B cell (primary cell): ENCODE data around the gene CEP290. TPM values are rescaled to one million over a fixed set of nuclear protein-coding genes. Genes with fewer than 3 reads are reported as not detected.

Source experiments
- ATAC-seq: fragments of 200-7000 bp; cut with Tn5 transposase; one replicate; pipeline ENCODE4 v1.10.0; 2021; ENCODE audit warnings: low read depth, mild to moderate bottlenecking, moderate number of reproducible peaks, moderate library complexity
- CTCF ChIA-PET: fragments of 350-600 bp; sonication (Branson Sonifier 250); formaldehyde crosslinking; loops from one replicate; lab custom pipeline; 2021; ENCODE audit warnings: antibody characterized with exemption, inconsistent platforms; lab: Charles Lee
- POLR2A ChIA-PET: fragments of 350-600 bp; sonication (Branson Sonifier 250); formaldehyde crosslinking; loops from one replicate; lab custom pipeline; 2021; ENCODE audit warnings: antibody characterized with exemption; lab: Charles Lee
- DNase-seq: peaks from one replicate; pipeline ENCODE4 v3.0.0; 2013
- H2AFZ ChIP-seq: 2 replicates; pipeline ENCODE4 v1.6.1; 2012; ENCODE audit warnings: mild to moderate bottlenecking, low read depth, low read length; ENCODE audit not compliant: insufficient read depth, poor library complexity, severe bottlenecking
- H3K27ac ChIP-seq, 2 donors: 1 replicate in 1 of 2; 2 replicates in 1 of 2; pipeline ENCODE4 v1.5.1; 2012 to 2013; ENCODE audit warnings: low read length in 2 of 2, mild to moderate bottlenecking in 2 of 2, moderate library complexity in 1 of 2
- H3K27me3 ChIP-seq, 4 experiments: fragments of 200-600 bp in 1 of 4; sonication (generic) in 1 of 4; replicated peaks in 1 of 4; 1 replicate in 2 of 4; 2 replicates in 2 of 4; pipeline versions ENCODE4 v1.6.1 to v1.7.0; 2013 to 2016; ENCODE audit warnings: low read length in 3 of 4, mild to moderate bottlenecking in 2 of 4, mixed read lengths in 1 of 4, moderate library complexity in 1 of 4; ENCODE audit not compliant: insufficient read depth in 4 of 4, control insufficient read depth in 3 of 4; ENCODE audit errors: control extremely low read depth in 1 of 4
- H3K36me3 ChIP-seq, 2 experiments: replicated peaks in 1 of 2; 1 replicate in 1 of 2; 2 replicates in 1 of 2; pipeline versions ENCODE4 v1.6.1 to v1.7.1; 2013; ENCODE audit warnings: low read length in 1 of 2; ENCODE audit not compliant: insufficient read depth in 2 of 2, control insufficient read depth in 1 of 2; ENCODE audit errors: control extremely low read depth in 1 of 2, extremely low read depth in 1 of 2
- H3K4me1 ChIP-seq, 2 donors: fragments of 200-600 bp in 1 of 2; sonication (generic) in 1 of 2; 1 replicate in 1 of 2; 2 replicates in 1 of 2; pipeline versions ENCODE4 v1.5.1 to v1.6.1; 2013 to 2017; ENCODE audit warnings: low read length in 2 of 2; ENCODE audit not compliant: control insufficient read depth in 2 of 2, insufficient read depth in 2 of 2
- H3K4me2 ChIP-seq: replicated peaks from 2 replicates; pipeline ENCODE3; 2012; ENCODE audit warnings: mild to moderate bottlenecking, low read depth, low read length; ENCODE audit not compliant: poor library complexity, severe bottlenecking
- H3K4me3 ChIP-seq, 5 experiments: fragments of 200-600 bp in 1 of 5; sonication (generic) in 1 of 5; 1 replicate in 3 of 5; 2 replicates in 2 of 5; pipeline versions ENCODE4 v1.5.1 to v1.7.0; 2011 to 2016; ENCODE audit warnings: low read length in 4 of 5, mild to moderate bottlenecking in 4 of 5, low read depth in 2 of 5, control low read depth in 1 of 5, moderate library complexity in 1 of 5; ENCODE audit not compliant: insufficient read depth in 1 of 5; ENCODE audit errors: control extremely low read depth in 1 of 5, extremely low read depth in 1 of 5
- H3K79me2 ChIP-seq: fragments of 200-600 bp; sonication (generic); one replicate; pipeline ENCODE4 v1.6.0; 2016; ENCODE audit warnings: low read length; ENCODE audit not compliant: control insufficient read depth, insufficient read depth
- H3K9ac ChIP-seq: fragments of 200-600 bp; sonication (generic); 2 replicates; pipeline ENCODE4 v1.6.1; 2017; ENCODE audit warnings: mild to moderate bottlenecking, low read length, moderate library complexity
- H3K9me3 ChIP-seq, 3 donors: one replicate each; pipeline versions ENCODE4 v1.6.1 to v1.7.1; 2013; ENCODE audit warnings: low read length in 2 of 3; ENCODE audit not compliant: control insufficient read depth in 2 of 3, insufficient read depth in 1 of 3; ENCODE audit errors: control extremely low read depth in 1 of 3
- H4K20me1 ChIP-seq: 2 replicates; pipeline ENCODE4 v1.6.0; 2012; ENCODE audit warnings: mild to moderate bottlenecking, low read length; ENCODE audit not compliant: insufficient read depth, control insufficient read depth, poor library complexity, severe bottlenecking
- H3K27ac Mint-ChIP-seq: one replicate; pipeline ENCODE4 v1.8.0; 2021; ENCODE audit warnings: mixed read lengths
- H3K27me3 Mint-ChIP-seq: one replicate; pipeline ENCODE4 v1.8.0; 2021; ENCODE audit warnings: mixed read lengths
- H3K4me1 Mint-ChIP-seq: one replicate; pipeline ENCODE4 v1.8.0; 2021; ENCODE audit warnings: mixed read lengths
- H3K4me3 Mint-ChIP-seq: one replicate; pipeline ENCODE4 v1.8.0; 2021; ENCODE audit warnings: mixed read lengths
- H3K9me3 Mint-ChIP-seq: one replicate; pipeline ENCODE4 v1.8.0; 2022; ENCODE audit warnings: mixed read lengths; ENCODE audit not compliant: insufficient read depth
- EZH2 ChIP-seq: IDR thresholded peaks from 2 replicates; pipeline ENCODE4 v1.6.1; 2012; ENCODE audit warnings: borderline replicate concordance, low read depth, mild to moderate bottlenecking, moderate library complexity, low read length; ENCODE audit not compliant: insufficient read depth, poor library complexity, severe bottlenecking
- WGBS: methylation state at CpG from one replicate; pipeline ENCODE4 v1.1.5; 2013; ENCODE audit warnings: missing lambda C conversion rate; ENCODE audit not compliant: insufficient coverage; 5-methylcytosine and 5-hydroxymethylcytosine counted together
- intact Hi-C: fragments of 100-400 bp; cut with micrococcal nuclease; formaldehyde crosslinking; loops from one replicate; pipeline ENCODE4 v1.10.0; 2022
- polyA plus RNA-seq: library from polyadenylated mRNA; depleted of rRNA; stranded (reverse); fragments of >200 nt; gene quantifications from 2 replicates; pipeline ENCODE4 v1.2.3, GENCODE V29; 2012
- total RNA-seq, 2 donors: library from RNA; stranded (reverse); fragments of 120-200 nt in 1 of 2; gene quantifications; 1 replicate in 1 of 2; 2 replicates in 1 of 2; pipeline versions ENCODE4 v1.2.3 to v1.2.4, GENCODE V29; 2013 to 2022
- TF ChIP-seq, protein P1 (sequence below): fragments of 200-600 bp; IDR thresholded peaks from one replicate; pipeline ENCODE4 v1.8.0; 2022; ENCODE audit warnings: antibody characterized with exemption, mild to moderate bottlenecking

CEP290 gene
- total and polyA plus RNA-seq, 2 donors (not counting 1 experiment from before 2014, with no cell fraction given) = 2.6 to 27.3 TPM

DNA sequence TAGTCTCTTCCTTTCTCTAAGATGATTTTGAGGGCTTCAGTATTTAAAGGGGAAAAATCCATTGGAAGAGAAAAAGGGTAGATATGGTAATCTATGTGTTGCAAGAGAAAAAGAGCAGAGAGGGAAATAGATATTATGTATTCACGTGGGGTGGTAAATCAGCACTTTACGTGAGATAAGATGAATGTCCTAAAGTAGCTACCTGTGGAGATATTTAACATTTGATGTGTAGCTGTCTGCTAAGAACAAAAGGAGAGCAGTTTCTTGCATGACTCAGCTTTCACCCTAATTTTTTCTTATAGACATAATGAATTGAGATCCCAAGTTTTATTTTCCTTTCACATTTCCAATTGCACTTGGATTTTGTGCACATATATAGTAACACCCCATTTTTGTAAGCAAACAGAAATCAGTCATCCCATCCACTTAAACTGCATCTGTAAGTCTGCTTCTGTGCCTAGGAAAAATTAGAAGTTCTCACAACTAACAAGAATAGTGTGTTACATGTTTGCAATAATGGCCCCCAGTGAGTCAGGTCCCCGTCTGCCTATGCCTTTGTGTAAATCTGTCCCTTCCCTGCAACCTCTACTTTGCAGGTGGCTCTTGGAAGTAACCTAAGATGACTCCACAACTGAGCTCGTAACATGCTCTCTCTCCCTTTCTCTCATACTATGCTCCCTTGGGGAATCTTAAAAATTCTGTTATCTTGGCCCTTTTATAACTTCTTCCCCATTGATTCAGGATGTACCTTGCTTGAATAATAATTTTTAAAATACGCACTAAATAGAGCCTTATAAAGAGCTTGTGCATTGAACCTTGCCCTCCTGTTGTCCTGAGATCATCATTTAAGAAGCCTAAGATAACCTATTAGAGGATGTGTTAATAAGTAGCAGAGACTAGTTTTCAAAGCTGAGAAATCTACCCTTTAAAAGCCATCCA is 3.9 kb upstream of the CEP290 start:
- H3K4me1 Mint-ChIP-seq = peaks cover 26% of the 10 kb centered on the region
- Histone ChIP-seq H3K36me3 (peaks cover 0 to 3% of the 10 kb centered on the region in 2 experiments), H4K20me1 (no peaks in the 10 kb centered on the region), H3K4me2 (no peak overlapping the region), H3K4me1 (peaks cover 12% of the 10 kb centered on the region in 2 donors), H3K27ac (no peak overlapping the region), H3K27me3 (no peaks in the 10 kb centered on the region), H3K9me3 (no peaks in the 10 kb centered on the region), H3K79me2 (peaks cover 26% of the 10 kb centered on the region), H3K9ac (no peak overlapping the region), H2AFZ (no peak overlapping the region), H3K4me3 (no peak overlapping the region)
- H3K27ac Mint-ChIP-seq = no peak overlapping the region
- no peak overlapping the region for H3K4me3 Mint-ChIP-seq
- intact Hi-C loops = no loop called here
- DNase-seq = no peak
- TF ChIP-seq EZH2 = no peak
- TF ChIP-seq, protein P1, sequence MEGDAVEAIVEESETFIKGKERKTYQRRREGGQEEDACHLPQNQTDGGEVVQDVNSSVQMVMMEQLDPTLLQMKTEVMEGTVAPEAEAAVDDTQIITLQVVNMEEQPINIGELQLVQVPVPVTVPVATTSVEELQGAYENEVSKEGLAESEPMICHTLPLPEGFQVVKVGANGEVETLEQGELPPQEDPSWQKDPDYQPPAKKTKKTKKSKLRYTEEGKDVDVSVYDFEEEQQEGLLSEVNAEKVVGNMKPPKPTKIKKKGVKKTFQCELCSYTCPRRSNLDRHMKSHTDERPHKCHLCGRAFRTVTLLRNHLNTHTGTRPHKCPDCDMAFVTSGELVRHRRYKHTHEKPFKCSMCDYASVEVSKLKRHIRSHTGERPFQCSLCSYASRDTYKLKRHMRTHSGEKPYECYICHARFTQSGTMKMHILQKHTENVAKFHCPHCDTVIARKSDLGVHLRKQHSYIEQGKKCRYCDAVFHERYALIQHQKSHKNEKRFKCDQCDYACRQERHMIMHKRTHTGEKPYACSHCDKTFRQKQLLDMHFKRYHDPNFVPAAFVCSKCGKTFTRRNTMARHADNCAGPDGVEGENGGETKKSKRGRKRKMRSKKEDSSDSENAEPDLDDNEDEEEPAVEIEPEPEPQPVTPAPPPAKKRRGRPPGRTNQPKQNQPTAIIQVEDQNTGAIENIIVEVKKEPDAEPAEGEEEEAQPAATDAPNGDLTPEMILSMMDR = no peak
- POLR2A ChIA-PET = no interaction called here
- H3K27me3 Mint-ChIP-seq = no peaks in the 10 kb centered on the region
- H3K9me3 Mint-ChIP-seq = no peaks in the 10 kb centered on the region
- 92% methylated on average over 4 of the region's 5 CpGs for WGBS
- ATAC-seq = no peak
- CTCF ChIA-PET = no interaction called here
